ENCODE results near the gene PRUNE1.

- TF ChIP-seq CTCF (IDR thresholded peaks at IDR 0.05; ENCODE audit: low read depth, low read length) (peak; percentile 28; the same call in 1 of the 2 replicates), EZH2phosphoT487 (IDR thresholded peaks at IDR 0.05; ENCODE audit: low read depth) (no peak)
Observed at GRCh38 chr1:151006327-151007052, 1.8 kb upstream of the PRUNE1 start, which contains the start of gene MINDY1.
